HepG2 (cell line): ENCODE measurements around the gene WRAP73. TPM values are rescaled to one million over a fixed set of nuclear protein-coding genes. Genes with fewer than 3 reads are reported as not detected.

ENCODE experiments used
- ATAC-seq: fragments of 200-7000 bp; cut with Tn5 transposase; 3 replicates; pipeline ENCODE4 v1.9.1; 2020; ENCODE audit warnings: mild to moderate bottlenecking, moderate library complexity
- BruUV-seq: library from RNA; stranded (reverse); fragments of 400-500 nt; replicated peaks from 2 replicates; lab custom pipeline; 2021; lab: Mats Ljungman, UMichigan
- CTCF ChIA-PET: fragments of 300-600 bp; formaldehyde crosslinking; extraction: SDS; loops from one replicate; lab custom pipeline; 2021; ENCODE audit warnings: low total read pairs, inconsistent platforms, low intra/inter-chr PET ratio; lab: Yijun Ruan, JAX
- POLR2A ChIA-PET: fragments of 350-600 bp; sonication (Branson Sonifier 250); formaldehyde crosslinking; loops from one replicate; lab custom pipeline; 2020; ENCODE audit warnings: antibody characterized with exemption, inconsistent platforms; lab: Yijun Ruan, JAX
- DNase-seq: peaks from one replicate; pipeline ENCODE4 v3.0.0-alpha.2; 2015; ENCODE audit warnings: low spot score
- FAIRE-seq: peaks from 3 replicates; lab custom pipeline; 2011; peaks lifted over from hg19 to GRCh38; lab: Jason Lieb, UNC
- H2AFZ ChIP-seq: one replicate; pipeline ENCODE4 v1.6.1; 2011; ENCODE audit warnings: low read length, inconsistent platforms
- H3K27ac ChIP-seq: fragments of 300-600 bp; 3 replicates; pipeline ENCODE4 v1.8.0; 2011; ENCODE audit warnings: mixed run types, mild to moderate bottlenecking, mixed read lengths, low read length, inconsistent platforms; ENCODE audit not compliant: insufficient read depth; ENCODE audit errors: extremely low read length
- H3K27me3 ChIP-seq, 2 experiments: fragments of 200-600 bp in 1 of 2; 2 replicates in 1 of 2; 3 replicates in 1 of 2; pipeline versions ENCODE4 v1.6.0 to v1.8.0; 2011; ENCODE audit warnings: low read length in 2 of 2, mild to moderate bottlenecking in 2 of 2, moderate library complexity in 2 of 2, inconsistent platforms in 1 of 2; ENCODE audit not compliant: insufficient read depth in 2 of 2, control insufficient read depth in 1 of 2
- H3K36me3 ChIP-seq, 2 experiments: fragments of 200-600 bp in 1 of 2; replicated peaks in 1 of 2; 2 replicates in 1 of 2; 3 replicates in 1 of 2; pipeline versions ENCODE4 v1.5.1 to v1.8.0; 2011; ENCODE audit warnings: low read length in 2 of 2, inconsistent platforms in 1 of 2; ENCODE audit not compliant: insufficient read depth in 2 of 2, control insufficient read depth in 1 of 2
- H3K4me1 ChIP-seq: 2 replicates; pipeline ENCODE4 v1.5.1; 2012; ENCODE audit warnings: low read length, inconsistent platforms; ENCODE audit not compliant: insufficient read depth
- H3K4me2 ChIP-seq: 2 replicates; pipeline ENCODE4 v1.6.0; 2011; ENCODE audit warnings: low read depth, low read length, inconsistent platforms
- H3K4me3 ChIP-seq, 3 experiments: fragments of 200-600 bp in 1 of 3; sonication (generic), shearing (Covaris generic) in 1 of 3; replicated peaks in 1 of 3; 2 replicates each; pipeline ENCODE4 v1.5.1; 2011 to 2016; ENCODE audit warnings: low read length in 3 of 3, inconsistent platforms in 2 of 3, low read depth in 2 of 3, mild to moderate bottlenecking in 2 of 3, control low read depth in 1 of 3, mixed read lengths in 1 of 3; ENCODE audit not compliant: insufficient read depth in 1 of 3
- H3K79me2 ChIP-seq: one replicate; pipeline ENCODE4 v1.6.1; 2011; ENCODE audit warnings: low read length, inconsistent platforms; ENCODE audit not compliant: insufficient read depth
- H3K9ac ChIP-seq: 2 replicates; pipeline ENCODE4 v1.6.0; 2011; ENCODE audit warnings: mild to moderate bottlenecking, low read depth, low read length, inconsistent platforms; ENCODE audit not compliant: insufficient read depth
- H3K9me3 ChIP-seq: 2 replicates; pipeline ENCODE4 v1.5.1; 2012; ENCODE audit warnings: mild to moderate bottlenecking, low read length
- H4K20me1 ChIP-seq: 2 replicates; pipeline ENCODE4 v1.6.0; 2011; ENCODE audit warnings: inconsistent platforms, mild to moderate bottlenecking, low read length, moderate library complexity; ENCODE audit not compliant: insufficient read depth
- CREB1 ChIP-seq, 2 experiments: fragments of 450-650 bp in 1 of 2; IDR thresholded peaks; 2 replicates each; pipeline ENCODE4 v1.6.1; 2016 to 2017; ENCODE audit warnings: control low read depth in 1 of 2, mild to moderate bottlenecking in 1 of 2, missing compliant biosample characterization in 1 of 2, missing genetic modification characterization in 1 of 2
- HMGA1 ChIP-seq: sonication (generic); formaldehyde crosslinking; conservative IDR thresholded peaks from 2 replicates; pipeline ENCODE4 v1.4.0; 2020; ENCODE audit warnings: missing genetic modification reagents
- IKZF4 ChIP-seq: sonication (generic); formaldehyde crosslinking; IDR thresholded peaks from 2 replicates; pipeline ENCODE4 v1.5.1; 2020; ENCODE audit warnings: borderline replicate concordance, mild to moderate bottlenecking, low read depth, missing genetic modification reagents; ENCODE audit errors: not compliant biosample characterization
- MIER2 ChIP-seq: IDR thresholded peaks from 2 replicates; pipeline ENCODE4 v1.6.1; 2016; ENCODE audit warnings: missing biosample characterization, missing genetic modification reagents
- RAD51 ChIP-seq: fragments of 450-650 bp; IDR thresholded peaks from 2 replicates; pipeline ENCODE4 v1.6.1; 2016; ENCODE audit warnings: borderline replicate concordance
- RARA ChIP-seq: IDR thresholded peaks from 2 replicates; pipeline ENCODE4 v1.6.1; 2016; ENCODE audit warnings: missing genetic modification reagents, missing compliant biosample characterization
- SNRNP70 ChIP-seq: fragments of 200-400 bp; formaldehyde crosslinking; IDR thresholded peaks from 2 replicates; pipeline ENCODE4 v1.6.1; 2017; ENCODE audit warnings: mild to moderate bottlenecking, low read depth, low read length, moderate library complexity
- SUZ12 ChIP-seq: fragments of 150-350 bp; IDR thresholded peaks from 2 replicates; pipeline ENCODE4 v1.6.1; 2014; ENCODE audit warnings: low read depth, low read length
- TCF7L2 ChIP-seq: IDR thresholded peaks from 2 replicates; pipeline ENCODE4 v1.6.1; 2011; ENCODE audit warnings: mild to moderate bottlenecking, low read depth, low read length, moderate library complexity
- YY1 ChIP-seq: IDR thresholded peaks from 2 replicates; pipeline ENCODE4 v1.6.1; 2011; ENCODE audit warnings: low read length, low read depth, moderate library complexity, mild to moderate bottlenecking; ENCODE audit not compliant: insufficient read depth, insufficient replicate concordance
- ZNF329 ChIP-seq: sonication (generic); formaldehyde crosslinking; IDR thresholded peaks from 2 replicates; pipeline ENCODE4 v1.9.0; 2021; ENCODE audit warnings: low read depth, mild to moderate bottlenecking, missing genetic modification reagents
- ZNF547 ChIP-seq: sonication (generic); formaldehyde crosslinking; IDR thresholded peaks from 2 replicates; pipeline ENCODE4 v1.5.1; 2020; ENCODE audit warnings: mild to moderate bottlenecking, missing genetic modification reagents
- ZNF557 ChIP-seq: sonication (generic); formaldehyde crosslinking; IDR thresholded peaks from 2 replicates; pipeline ENCODE4 v1.4.0; 2020; ENCODE audit warnings: missing genetic modification reagents
- ZNF7 ChIP-seq: IDR thresholded peaks from 2 replicates; pipeline ENCODE4 v1.6.1; 2016; ENCODE audit warnings: missing biosample characterization, missing genetic modification reagents
- ZNF740 ChIP-seq: sonication (generic); formaldehyde crosslinking; IDR thresholded peaks from 2 replicates; pipeline ENCODE4 v1.4.0; 2020; ENCODE audit warnings: missing genetic modification reagents
- WGBS: methylation state at CpG from one replicate; pipeline ENCODE4 v1.1.6; 2017; ENCODE audit warnings: low lambda C conversion rate; 5-methylcytosine and 5-hydroxymethylcytosine counted together
- in situ Hi-C: cut with HindIII; loops from 2 replicates; pipeline ENCODE4 v1.10.0; 2017; ENCODE audit warnings: low pct_unique_long_range_greater_than_20kb; ENCODE audit not compliant: extremely low pct_ligation_motif_present
- intact Hi-C: fragments of 100-400 bp; cut with micrococcal nuclease; formaldehyde crosslinking; loops from one replicate; pipeline ENCODE4 v1.10.0; 2022; ENCODE audit not compliant: unreplicated experiment
- polyA plus RNA-seq, 8 experiments: library from polyadenylated mRNA; depleted of rRNA in 3 of 8; stranded (reverse) in 7 of 8; unstranded in 1 of 8; fragments of >200 nt; fragmentation: Illumina TruSeq in 4 of 8; extraction: Trizol in 4 of 8; gene quantifications; 2 replicates each; pipeline versions ENCODE4 v1.2.1 to v1.2.3, GENCODE V29; 2011 to 2016; ENCODE audit warnings: low read depth in 4 of 8, missing spikeins in 1 of 8, mixed read lengths in 1 of 8; ENCODE audit not compliant: insufficient read depth in 1 of 8
- total RNA-seq, 5 experiments: library from RNA; depleted of rRNA; stranded (reverse); fragments of >200 nt; fragmentation: Illumina TruSeq; extraction: Trizol; gene quantifications; 2 replicates each; pipeline ENCODE4 v1.2.3, GENCODE V29; 2016; ENCODE audit warnings: low read depth in 1 of 5
- TF ChIP-seq, protein P1 (sequence below): IDR thresholded peaks from 2 replicates; pipeline ENCODE4 v1.6.1; 2018; ENCODE audit warnings: missing genetic modification reagents, mild to moderate bottlenecking, missing compliant biosample characterization

WRAP73 gene
- total and polyA plus RNA-seq, 2 of the 13 experiments (the other 11 are each of a cell fraction or from before 2014, with no cell fraction given): 18.1 to 40.4 TPM

DNA sequence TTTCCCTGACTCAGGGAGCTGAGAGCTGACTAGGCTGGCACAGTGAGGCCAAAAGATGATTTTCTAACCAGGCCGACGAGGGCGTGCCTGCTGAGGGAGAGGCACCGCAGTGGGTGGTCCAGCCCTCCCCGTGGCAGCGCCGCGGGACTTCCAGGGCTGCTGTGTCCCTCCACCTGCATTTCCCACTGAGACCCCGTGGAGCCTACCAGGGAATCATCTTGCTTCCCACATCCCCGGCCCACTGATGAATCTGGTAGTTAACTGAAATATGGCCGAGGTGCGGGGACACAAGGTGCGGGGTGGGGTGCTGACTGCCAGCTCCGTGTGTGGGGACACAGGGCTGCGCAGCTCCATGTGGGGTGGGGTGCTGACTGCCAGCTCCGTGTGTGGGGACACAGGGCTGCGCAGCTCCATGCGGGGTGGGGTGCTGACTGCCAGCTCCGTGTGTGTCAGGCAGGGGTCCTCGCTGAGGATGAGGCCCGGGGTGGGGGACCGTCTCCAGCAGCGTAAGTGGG, 10.4 kb downstream of the WRAP73 start:
- POLR2A ChIA-PET: no interaction called here

More for the DNA sequence above, 10.4 kb downstream of the WRAP73 start:
- in situ Hi-C loops (no loop called here), intact Hi-C loops (no loop called here)
- Histone ChIP-seq H3K9ac (no peak overlapping the region), H4K20me1 (no peaks in the 10 kb centered on the region), H3K79me2 (no peaks in the 10 kb centered on the region), H3K9me3 (no peaks in the 10 kb centered on the region), H3K4me2 (no peak overlapping the region), H3K36me3 (peaks cover 11 to 45% of the 10 kb centered on the region in 2 experiments; a peak in 4 of 5 replicates), H3K27ac (no peak overlapping the region), H3K4me1 (no peaks in the 10 kb centered on the region), H2AFZ (no peak overlapping the region), H3K27me3 (no peaks in the 10 kb centered on the region), H3K4me3 (no peak overlapping the region)
- 96% methylated on average over 16 of the region's 23 CpGs for WGBS
- DNase-seq (no peak), FAIRE-seq (no peak), ATAC-seq (no peak)
- CTCF ChIA-PET: no interaction called here
- BruUV-seq: no TSS peak
- TF ChIP-seq, protein P1, sequence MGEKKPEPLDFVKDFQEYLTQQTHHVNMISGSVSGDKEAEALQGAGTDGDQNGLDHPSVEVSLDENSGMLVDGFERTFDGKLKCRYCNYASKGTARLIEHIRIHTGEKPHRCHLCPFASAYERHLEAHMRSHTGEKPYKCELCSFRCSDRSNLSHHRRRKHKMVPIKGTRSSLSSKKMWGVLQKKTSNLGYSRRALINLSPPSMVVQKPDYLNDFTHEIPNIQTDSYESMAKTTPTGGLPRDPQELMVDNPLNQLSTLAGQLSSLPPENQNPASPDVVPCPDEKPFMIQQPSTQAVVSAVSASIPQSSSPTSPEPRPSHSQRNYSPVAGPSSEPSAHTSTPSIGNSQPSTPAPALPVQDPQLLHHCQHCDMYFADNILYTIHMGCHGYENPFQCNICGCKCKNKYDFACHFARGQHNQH (CRISPR knock-in tag): no peak
- TF ChIP-seq ZNF740 (CRISPR knock-in tag) (no peak), SNRNP70 (no peak), IKZF4 (no peak), SUZ12 (no peak), CREB1 (IDR thresholded peaks at IDR 0.05) (no peak), CREB1 (CRISPR knock-in tag; IDR thresholded peaks at IDR 0.05) (no peak), TCF7L2 (no peak), ZNF329 (CRISPR knock-in tag) (no peak), YY1 (no peak), RAD51 (no peak), ZNF547 (CRISPR knock-in tag) (no peak), RARA (CRISPR knock-in tag) (no peak), HMGA1 (CRISPR knock-in tag) (no peak), MIER2 (CRISPR knock-in tag) (no peak), ZNF557 (CRISPR knock-in tag) (no peak), ZNF7 (CRISPR knock-in tag) (no peak)
